GM23338 (cell line): ENCODE measurements around the gene ANAPC5. TPM values are rescaled to one million over a fixed set of nuclear protein-coding genes. Genes with fewer than 3 reads are reported as not detected.

Source experiments
- ATAC-seq: fragments of 200-7000 bp; cut with Tn5 transposase; 3 replicates; pipeline ENCODE4 v1.9.1; 2020
- DNase-seq: peaks from one replicate; pipeline ENCODE4 v3.0.0-alpha.2; 2015; ENCODE audit warnings: low spot score
- H2AFZ ChIP-seq: fragments of 200-600 bp; sonication (generic); 2 replicates; pipeline ENCODE4 v1.8.0; 2016; ENCODE audit warnings: antibody characterized with exemption, mild to moderate bottlenecking, moderate library complexity
- H3F3A ChIP-seq: fragments of 200-600 bp; sonication (generic); replicated peaks from 2 replicates; pipeline ENCODE4 v1.8.0; 2017; ENCODE audit warnings: antibody characterized with exemption, mixed run types, low read depth
- H3K27ac ChIP-seq: fragments of 200-600 bp; sonication (generic); 2 replicates; pipeline ENCODE4 v1.6.1; 2016; ENCODE audit warnings: low read depth
- H3K27me3 ChIP-seq: fragments of 200-600 bp; sonication (generic); 2 replicates; pipeline ENCODE4 v1.8.0; 2016; ENCODE audit warnings: mild to moderate bottlenecking, mixed run types, moderate library complexity; ENCODE audit not compliant: insufficient read depth
- H3K36me3 ChIP-seq: fragments of 200-600 bp; sonication (generic); 2 replicates; pipeline ENCODE4 v1.8.0; 2016; ENCODE audit warnings: mild to moderate bottlenecking; ENCODE audit not compliant: insufficient read depth
- H3K4me1 ChIP-seq: fragments of 200-600 bp; sonication (generic); 2 replicates; pipeline ENCODE4 v1.8.0; 2016; ENCODE audit warnings: mild to moderate bottlenecking, moderate library complexity; ENCODE audit not compliant: insufficient read depth
- H3K4me2 ChIP-seq: fragments of 200-600 bp; sonication (generic); 2 replicates; pipeline ENCODE4 v1.7.1; 2017; ENCODE audit warnings: mixed run types
- H3K4me3 ChIP-seq: fragments of 200-600 bp; sonication (generic); 2 replicates; pipeline ENCODE4 v1.6.1; 2016; ENCODE audit warnings: mixed run types
- H3K79me2 ChIP-seq: fragments of 200-600 bp; sonication (generic); replicated peaks from 2 replicates; pipeline ENCODE4 v1.8.0; 2017; ENCODE audit warnings: mild to moderate bottlenecking; ENCODE audit not compliant: insufficient read depth
- H3K9me2 ChIP-seq: fragments of 200-600 bp; sonication (generic); 2 replicates; pipeline ENCODE4 v1.8.0; 2017; ENCODE audit not compliant: insufficient read depth
- H4K20me1 ChIP-seq: fragments of 200-600 bp; sonication (generic); replicated peaks from 2 replicates; pipeline ENCODE4 v1.8.0; 2017; ENCODE audit warnings: mild to moderate bottlenecking; ENCODE audit not compliant: insufficient read depth
- H3K27ac Mint-ChIP-seq: 2 replicates; pipeline ENCODE4 v1.8.0; 2020; ENCODE audit warnings: inconsistent platforms, mild to moderate bottlenecking, moderate library complexity, mixed read lengths
- H3K27me3 Mint-ChIP-seq: 3 replicates; pipeline ENCODE4 v1.8.0; 2022; ENCODE audit warnings: low read depth, mild to moderate bottlenecking, moderate library complexity, mixed read lengths, inconsistent platforms; ENCODE audit not compliant: insufficient read depth, poor library complexity
- H3K36me3 Mint-ChIP-seq: 3 replicates; pipeline ENCODE4 v1.8.0; 2021; ENCODE audit warnings: low read depth, mild to moderate bottlenecking, inconsistent platforms, moderate library complexity, mixed read lengths
- H3K4me1 Mint-ChIP-seq: 3 replicates; pipeline ENCODE4 v1.8.0; 2020; ENCODE audit warnings: mild to moderate bottlenecking, inconsistent platforms, mixed read lengths
- H3K4me3 Mint-ChIP-seq: 3 replicates; pipeline ENCODE4 v1.8.0; 2021; ENCODE audit warnings: moderate library complexity, mild to moderate bottlenecking, inconsistent platforms, mixed read lengths
- H3K9me3 Mint-ChIP-seq: 3 replicates; pipeline ENCODE4 v1.8.0; 2020; ENCODE audit warnings: moderate library complexity, mild to moderate bottlenecking, inconsistent platforms, mixed read lengths
- CREB1 ChIP-seq: fragments of 250-450 bp; sonication (Bioruptor Pico); IDR thresholded peaks from 2 replicates; pipeline ENCODE4 v1.5.0; 2020; ENCODE audit warnings: low read depth, mild to moderate bottlenecking, moderate library complexity
- EZH2 ChIP-seq: fragments of 200-600 bp; sonication (generic); IDR thresholded peaks from one replicate; pipeline ENCODE4 v1.8.0; 2017; ENCODE audit warnings: antibody characterized with exemption, mild to moderate bottlenecking, low read depth; ENCODE audit not compliant: unreplicated experiment
- EZH2phosphoT487 ChIP-seq: fragments of 200-600 bp; sonication (generic); IDR thresholded peaks from one replicate; pipeline ENCODE4 v1.8.1; 2018; ENCODE audit warnings: antibody characterized with exemption; ENCODE audit not compliant: unreplicated experiment
- JUNB ChIP-seq: IDR thresholded peaks from one replicate; pipeline ENCODE4 v1.6.1; 2016; ENCODE audit warnings: antibody characterized with exemption; ENCODE audit not compliant: unreplicated experiment
- NANOG ChIP-seq: IDR thresholded peaks from 2 replicates; pipeline ENCODE4 v1.6.1; 2016; ENCODE audit warnings: antibody characterized with exemption, borderline replicate concordance
- POLR2AphosphoS5 ChIP-seq: IDR thresholded peaks from 2 replicates; pipeline ENCODE4 v1.6.1; 2016; ENCODE audit warnings: antibody characterized with exemption, low read depth
- STAT1 ChIP-seq: IDR thresholded peaks from one replicate; pipeline ENCODE4 v1.6.1; 2016; ENCODE audit warnings: antibody characterized with exemption; ENCODE audit not compliant: unreplicated experiment
- ZNF114 ChIP-seq: fragments of 250-450 bp; sonication (Bioruptor Pico); IDR thresholded peaks from 2 replicates; pipeline ENCODE4 v1.5.0; 2020; ENCODE audit warnings: mild to moderate bottlenecking, moderate library complexity
- ZNF331 ChIP-seq: fragments of 250-450 bp; sonication (Bioruptor Pico); IDR thresholded peaks from 2 replicates; pipeline ENCODE4 v1.5.0; 2020; ENCODE audit warnings: low read depth, mild to moderate bottlenecking, moderate library complexity
- polyA plus RNA-seq: library from polyadenylated mRNA; unstranded; fragments of >200 nt; fragmentation: Nextera tagmentation; extraction: Ambion mirVana; gene quantifications from 2 replicates; pipeline ENCODE4 v1.2.1, GENCODE V29; 2016
- total RNA-seq: library from RNA; depleted of rRNA; stranded (reverse); fragments of >200 nt; shearing (Covaris generic); gene quantifications from 2 replicates; pipeline ENCODE4 v1.2.3, GENCODE V29; 2014
- TF ChIP-seq, protein P1 (sequence below): fragments of 250-450 bp; sonication (Bioruptor Pico); IDR thresholded peaks from 2 replicates; pipeline ENCODE4 v1.5.0; 2020; ENCODE audit warnings: mild to moderate bottlenecking, moderate library complexity
- TF ChIP-seq, protein P2 (sequence below): IDR thresholded peaks from 2 replicates; pipeline ENCODE4 v1.6.1; 2016; ENCODE audit warnings: antibody characterized with exemption
- TF ChIP-seq, protein P3 (sequence below), 2 experiments: fragments of 200-600 bp in 1 of 2; sonication (generic) in 1 of 2; conservative IDR thresholded peaks; 2 replicates each; pipeline versions ENCODE4 v1.5.1 to v1.6.1; 2016 to 2017; ENCODE audit warnings: antibody characterized with exemption in 2 of 2, low read depth in 2 of 2, mild to moderate bottlenecking in 2 of 2, moderate library complexity in 1 of 2
- TF ChIP-seq, protein P4 (sequence below): IDR thresholded peaks from one replicate; pipeline ENCODE4 v1.6.1; 2018; ENCODE audit warnings: antibody characterized with exemption; ENCODE audit not compliant: unreplicated experiment

The ANAPC5 gene
- total and polyA plus RNA-seq, 2 experiments from 2014 or later: 65.9 to 125 TPM

DNA sequence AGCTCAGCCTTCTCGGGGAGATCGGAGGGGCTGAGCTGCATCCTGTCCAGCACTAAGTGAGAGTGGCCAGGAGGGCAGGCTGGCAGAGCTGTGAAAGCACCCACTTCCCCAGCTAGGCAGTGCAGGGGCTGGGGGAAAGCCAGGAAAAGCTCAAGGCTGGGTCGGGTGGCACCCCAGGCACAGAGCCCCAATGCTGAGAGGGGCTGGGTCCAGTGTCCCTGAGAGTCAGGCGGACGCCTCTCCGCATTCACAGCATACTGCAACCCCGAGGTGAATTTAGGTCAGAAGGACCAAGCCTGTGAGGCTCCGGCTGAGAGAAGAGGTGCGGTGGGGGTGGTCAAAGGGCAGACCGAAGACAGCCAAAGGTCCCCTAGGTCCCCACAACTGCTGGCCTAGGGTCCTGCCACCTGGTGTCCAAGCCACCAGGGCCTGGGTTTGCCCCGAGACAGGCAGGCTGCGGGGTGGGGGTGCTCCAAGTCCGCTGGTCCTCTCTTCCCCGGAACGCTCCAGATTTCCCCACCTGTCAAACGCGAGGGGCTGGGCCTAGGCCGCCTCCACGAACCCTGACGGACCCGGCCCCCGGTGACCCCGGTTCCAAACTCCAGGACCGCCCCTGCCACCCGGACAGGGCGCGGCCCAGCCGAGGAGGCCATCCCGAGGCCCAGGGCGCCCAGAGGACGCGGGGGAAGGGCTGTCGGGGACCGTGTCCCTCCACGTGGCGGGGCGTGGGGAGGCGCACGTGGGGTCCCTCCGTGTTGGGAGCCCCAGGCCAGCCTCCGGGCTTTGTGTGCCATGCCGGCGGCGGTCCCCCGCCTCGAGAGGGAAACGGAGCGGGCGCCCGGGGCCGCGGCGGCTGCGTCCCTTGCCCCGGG is 56.2 kb downstream of the ANAPC5 start:
- H3K36me3 Mint-ChIP-seq: 0 out of 3 replicates have a peak, but pooled peaks cover 5% of the 10 kb centered on the region
- H3K27ac Mint-ChIP-seq: no peak overlapping the region
- no peaks in the 10 kb centered on the region for H3K9me3 Mint-ChIP-seq
- no peak overlapping the region for H3K27ac ChIP-seq
- H3K79me2 ChIP-seq: peaks cover 25% of the 10 kb centered on the region
- peak; percentile 44 for DNase-seq
- no peak overlapping the region for H2AFZ ChIP-seq
- H3K4me1 ChIP-seq: peaks cover 9% of the 10 kb centered on the region
- H3K4me3 Mint-ChIP-seq: peak overlapping the region; percentile 87
- H3F3A ChIP-seq: peaks cover 6% of the 10 kb centered on the region; the same call in 1 of the 2 replicates
- H3K4me1 Mint-ChIP-seq: peaks cover 5% of the 10 kb centered on the region; the same call in 2 of the 3 replicates
- H3K4me3 ChIP-seq: peak overlapping the region; percentile 91
- peaks cover 11% of the 10 kb centered on the region for H3K27me3 Mint-ChIP-seq
- H3K27me3 ChIP-seq: no peaks in the 10 kb centered on the region
- H3K4me2 ChIP-seq: peak overlapping the region; percentile 96
- TF ChIP-seq, protein P1, sequence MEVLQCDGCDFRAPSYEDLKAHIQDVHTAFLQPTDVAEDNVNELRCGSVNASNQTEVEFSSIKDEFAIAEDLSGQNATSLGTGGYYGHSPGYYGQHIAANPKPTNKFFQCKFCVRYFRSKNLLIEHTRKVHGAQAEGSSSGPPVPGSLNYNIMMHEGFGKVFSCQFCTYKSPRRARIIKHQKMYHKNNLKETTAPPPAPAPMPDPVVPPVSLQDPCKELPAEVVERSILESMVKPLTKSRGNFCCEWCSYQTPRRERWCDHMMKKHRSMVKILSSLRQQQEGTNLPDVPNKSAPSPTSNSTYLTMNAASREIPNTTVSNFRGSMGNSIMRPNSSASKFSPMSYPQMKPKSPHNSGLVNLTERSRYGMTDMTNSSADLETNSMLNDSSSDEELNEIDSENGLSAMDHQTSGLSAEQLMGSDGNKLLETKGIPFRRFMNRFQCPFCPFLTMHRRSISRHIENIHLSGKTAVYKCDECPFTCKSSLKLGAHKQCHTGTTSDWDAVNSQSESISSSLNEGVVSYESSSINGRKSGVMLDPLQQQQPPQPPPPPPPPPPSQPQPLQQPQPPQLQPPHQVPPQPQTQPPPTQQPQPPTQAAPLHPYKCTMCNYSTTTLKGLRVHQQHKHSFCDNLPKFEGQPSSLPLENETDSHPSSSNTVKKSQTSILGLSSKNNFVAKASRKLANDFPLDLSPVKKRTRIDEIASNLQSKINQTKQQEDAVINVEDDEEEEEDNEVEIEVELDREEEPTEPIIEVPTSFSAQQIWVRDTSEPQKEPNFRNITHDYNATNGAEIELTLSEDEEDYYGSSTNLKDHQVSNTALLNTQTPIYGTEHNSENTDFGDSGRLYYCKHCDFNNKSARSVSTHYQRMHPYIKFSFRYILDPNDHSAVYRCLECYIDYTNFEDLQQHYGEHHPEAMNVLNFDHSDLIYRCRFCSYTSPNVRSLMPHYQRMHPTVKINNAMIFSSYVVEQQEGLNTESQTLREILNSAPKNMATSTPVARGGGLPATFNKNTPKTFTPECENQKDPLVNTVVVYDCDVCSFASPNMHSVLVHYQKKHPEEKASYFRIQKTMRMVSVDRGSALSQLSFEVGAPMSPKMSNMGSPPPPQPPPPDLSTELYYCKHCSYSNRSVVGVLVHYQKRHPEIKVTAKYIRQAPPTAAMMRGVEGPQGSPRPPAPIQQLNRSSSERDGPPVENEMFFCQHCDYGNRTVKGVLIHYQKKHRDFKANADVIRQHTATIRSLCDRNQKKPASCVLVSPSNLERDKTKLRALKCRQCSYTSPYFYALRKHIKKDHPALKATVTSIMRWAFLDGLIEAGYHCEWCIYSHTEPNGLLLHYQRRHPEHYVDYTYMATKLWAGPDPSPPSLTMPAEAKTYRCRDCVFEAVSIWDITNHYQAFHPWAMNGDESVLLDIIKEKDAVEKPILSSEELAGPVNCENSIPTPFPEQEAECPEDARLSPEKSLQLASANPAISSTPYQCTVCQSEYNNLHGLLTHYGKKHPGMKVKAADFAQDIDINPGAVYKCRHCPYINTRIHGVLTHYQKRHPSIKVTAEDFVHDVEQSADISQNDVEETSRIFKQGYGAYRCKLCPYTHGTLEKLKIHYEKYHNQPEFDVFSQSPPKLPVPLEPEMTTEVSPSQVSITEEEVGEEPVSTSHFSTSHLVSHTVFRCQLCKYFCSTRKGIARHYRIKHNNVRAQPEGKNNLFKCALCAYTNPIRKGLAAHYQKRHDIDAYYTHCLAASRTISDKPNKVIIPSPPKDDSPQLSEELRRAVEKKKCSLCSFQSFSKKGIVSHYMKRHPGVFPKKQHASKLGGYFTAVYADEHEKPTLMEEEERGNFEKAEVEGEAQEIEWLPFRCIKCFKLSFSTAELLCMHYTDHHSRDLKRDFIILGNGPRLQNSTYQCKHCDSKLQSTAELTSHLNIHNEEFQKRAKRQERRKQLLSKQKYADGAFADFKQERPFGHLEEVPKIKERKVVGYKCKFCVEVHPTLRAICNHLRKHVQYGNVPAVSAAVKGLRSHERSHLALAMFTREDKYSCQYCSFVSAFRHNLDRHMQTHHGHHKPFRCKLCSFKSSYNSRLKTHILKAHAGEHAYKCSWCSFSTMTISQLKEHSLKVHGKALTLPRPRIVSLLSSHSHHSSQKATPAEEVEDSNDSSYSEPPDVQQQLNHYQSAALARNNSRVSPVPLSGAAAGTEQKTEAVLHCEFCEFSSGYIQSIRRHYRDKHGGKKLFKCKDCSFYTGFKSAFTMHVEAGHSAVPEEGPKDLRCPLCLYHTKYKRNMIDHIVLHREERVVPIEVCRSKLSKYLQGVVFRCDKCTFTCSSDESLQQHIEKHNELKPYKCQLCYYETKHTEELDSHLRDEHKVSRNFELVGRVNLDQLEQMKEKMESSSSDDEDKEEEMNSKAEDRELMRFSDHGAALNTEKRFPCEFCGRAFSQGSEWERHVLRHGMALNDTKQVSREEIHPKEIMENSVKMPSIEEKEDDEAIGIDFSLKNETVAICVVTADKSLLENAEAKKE (CRISPR knock-in tag): no peak
- TF ChIP-seq ZNF114 (CRISPR knock-in tag) (no peak), JUNB (no peak), STAT1 (no peak), ZNF331 (no peak), NANOG (no peak), CREB1 (no peak), EZH2 (no peak), EZH2phosphoT487 (no peak), POLR2AphosphoS5 (no peak)
- TF ChIP-seq, protein P2, sequence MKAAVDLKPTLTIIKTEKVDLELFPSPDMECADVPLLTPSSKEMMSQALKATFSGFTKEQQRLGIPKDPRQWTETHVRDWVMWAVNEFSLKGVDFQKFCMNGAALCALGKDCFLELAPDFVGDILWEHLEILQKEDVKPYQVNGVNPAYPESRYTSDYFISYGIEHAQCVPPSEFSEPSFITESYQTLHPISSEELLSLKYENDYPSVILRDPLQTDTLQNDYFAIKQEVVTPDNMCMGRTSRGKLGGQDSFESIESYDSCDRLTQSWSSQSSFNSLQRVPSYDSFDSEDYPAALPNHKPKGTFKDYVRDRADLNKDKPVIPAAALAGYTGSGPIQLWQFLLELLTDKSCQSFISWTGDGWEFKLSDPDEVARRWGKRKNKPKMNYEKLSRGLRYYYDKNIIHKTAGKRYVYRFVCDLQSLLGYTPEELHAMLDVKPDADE: no peak
- TF ChIP-seq, protein P3, sequence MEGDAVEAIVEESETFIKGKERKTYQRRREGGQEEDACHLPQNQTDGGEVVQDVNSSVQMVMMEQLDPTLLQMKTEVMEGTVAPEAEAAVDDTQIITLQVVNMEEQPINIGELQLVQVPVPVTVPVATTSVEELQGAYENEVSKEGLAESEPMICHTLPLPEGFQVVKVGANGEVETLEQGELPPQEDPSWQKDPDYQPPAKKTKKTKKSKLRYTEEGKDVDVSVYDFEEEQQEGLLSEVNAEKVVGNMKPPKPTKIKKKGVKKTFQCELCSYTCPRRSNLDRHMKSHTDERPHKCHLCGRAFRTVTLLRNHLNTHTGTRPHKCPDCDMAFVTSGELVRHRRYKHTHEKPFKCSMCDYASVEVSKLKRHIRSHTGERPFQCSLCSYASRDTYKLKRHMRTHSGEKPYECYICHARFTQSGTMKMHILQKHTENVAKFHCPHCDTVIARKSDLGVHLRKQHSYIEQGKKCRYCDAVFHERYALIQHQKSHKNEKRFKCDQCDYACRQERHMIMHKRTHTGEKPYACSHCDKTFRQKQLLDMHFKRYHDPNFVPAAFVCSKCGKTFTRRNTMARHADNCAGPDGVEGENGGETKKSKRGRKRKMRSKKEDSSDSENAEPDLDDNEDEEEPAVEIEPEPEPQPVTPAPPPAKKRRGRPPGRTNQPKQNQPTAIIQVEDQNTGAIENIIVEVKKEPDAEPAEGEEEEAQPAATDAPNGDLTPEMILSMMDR (conservative IDR thresholded peaks at IDR 0.05; ENCODE audit: low read depth in 2 of 2): no peak
- TF ChIP-seq, protein P4, sequence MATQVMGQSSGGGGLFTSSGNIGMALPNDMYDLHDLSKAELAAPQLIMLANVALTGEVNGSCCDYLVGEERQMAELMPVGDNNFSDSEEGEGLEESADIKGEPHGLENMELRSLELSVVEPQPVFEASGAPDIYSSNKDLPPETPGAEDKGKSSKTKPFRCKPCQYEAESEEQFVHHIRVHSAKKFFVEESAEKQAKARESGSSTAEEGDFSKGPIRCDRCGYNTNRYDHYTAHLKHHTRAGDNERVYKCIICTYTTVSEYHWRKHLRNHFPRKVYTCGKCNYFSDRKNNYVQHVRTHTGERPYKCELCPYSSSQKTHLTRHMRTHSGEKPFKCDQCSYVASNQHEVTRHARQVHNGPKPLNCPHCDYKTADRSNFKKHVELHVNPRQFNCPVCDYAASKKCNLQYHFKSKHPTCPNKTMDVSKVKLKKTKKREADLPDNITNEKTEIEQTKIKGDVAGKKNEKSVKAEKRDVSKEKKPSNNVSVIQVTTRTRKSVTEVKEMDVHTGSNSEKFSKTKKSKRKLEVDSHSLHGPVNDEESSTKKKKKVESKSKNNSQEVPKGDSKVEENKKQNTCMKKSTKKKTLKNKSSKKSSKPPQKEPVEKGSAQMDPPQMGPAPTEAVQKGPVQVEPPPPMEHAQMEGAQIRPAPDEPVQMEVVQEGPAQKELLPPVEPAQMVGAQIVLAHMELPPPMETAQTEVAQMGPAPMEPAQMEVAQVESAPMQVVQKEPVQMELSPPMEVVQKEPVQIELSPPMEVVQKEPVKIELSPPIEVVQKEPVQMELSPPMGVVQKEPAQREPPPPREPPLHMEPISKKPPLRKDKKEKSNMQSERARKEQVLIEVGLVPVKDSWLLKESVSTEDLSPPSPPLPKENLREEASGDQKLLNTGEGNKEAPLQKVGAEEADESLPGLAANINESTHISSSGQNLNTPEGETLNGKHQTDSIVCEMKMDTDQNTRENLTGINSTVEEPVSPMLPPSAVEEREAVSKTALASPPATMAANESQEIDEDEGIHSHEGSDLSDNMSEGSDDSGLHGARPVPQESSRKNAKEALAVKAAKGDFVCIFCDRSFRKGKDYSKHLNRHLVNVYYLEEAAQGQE: no peak
- no peaks in the 10 kb centered on the region for H3K9me2 ChIP-seq
- no peaks in the 10 kb centered on the region; the same call in 1 of the 2 replicates for H3K36me3 ChIP-seq
- peak; percentile 15 for ATAC-seq
- no peaks in the 10 kb centered on the region; the same call in 1 of the 2 replicates for H4K20me1 ChIP-seq
